ENCODE measurements around the gene EXOC6. TPM values are rescaled to one million over a fixed set of nuclear protein-coding genes. Genes with fewer than 3 reads are reported as not detected.

EXOC6 gene
- total and polyA plus RNA-seq, 10 of the 15 experiments (the other 5 are each of a cell fraction or from before 2014, with no cell fraction given), result 7.6 to 53.8 (median 13.3) TPM

- TF ChIP-seq CBX3 (IDR thresholded peaks at IDR 0.05; ENCODE audit: borderline replicate concordance, low read depth) (no peak), ATF2 (IDR thresholded peaks at IDR 0.05; ENCODE audit: low read length) (no peak), CREB1 (IDR thresholded peaks at IDR 0.05; ENCODE audit: low read depth) (no peak), YY1 (IDR thresholded peaks at IDR 0.05; ENCODE audit: low read depth, low read length) (no peak), CUX1 (IDR thresholded peaks at IDR 0.05; ENCODE audit: insufficient replicate concordance, low read depth, low read length) (no peak), ZBTB4 (CRISPR knock-in tag; IDR thresholded peaks at IDR 0.05) (no peak), ZBTB40 (IDR thresholded peaks at IDR 0.05; ENCODE audit: borderline replicate concordance) (no peak), CBX5 (IDR thresholded peaks at IDR 0.05; ENCODE audit: low read depth) (no peak), ZBTB33 (IDR thresholded peaks at IDR 0.05) (no peak)
Observed at GRCh38 chr10:93106631-93107072, 258.3 kb downstream of the EXOC6 start (continued).
